Limb (tissue), 2 donors: ENCODE data around the gene CCN5.
"Not testable (repeated sequence)": the region's sequence is repeated elsewhere in the genome, so short reads cannot be mapped to it uniquely, and the experiment has no call there.

Source experiments
- DNase-seq, 2 donors: peaks; one replicate each; pipeline ENCODE4 v3.0.0-alpha.2; 2016; ENCODE audit errors: extremely low spot score in 2 of 2

Gene CCN5

GRCh38 chr20:44756011-44756688 lies 41.0 kb downstream of the CCN5 start:
- no peak for DNase-seq

GRCh38 chr20:44756956-44757355 lies 41.8 kb downstream of the CCN5 start:
- no peak for DNase-seq

GRCh38 chr20:44758247-44759101 lies 43.3 kb downstream of the CCN5 start:
- DNase-seq: no peak

- DNase-seq: no peak
Measured at GRCh38 chr20:44759595-44759994, 44.4 kb downstream of the CCN5 start.

GRCh38 chr20:44761423-44761822 lies 46.3 kb downstream of the CCN5 start:
- DNase-seq: no peak

- no peak for DNase-seq
Measured at GRCh38 chr20:44762466-44763140, 47.4 kb downstream of the CCN5 start.

- DNase-seq: not testable (repeated sequence)
Measured at GRCh38 chr20:44763798-44764197, 48.6 kb downstream of the CCN5 start.

- DNase-seq: no peak
Measured at GRCh38 chr20:44765091-44765490, 49.9 kb downstream of the CCN5 start.

GRCh38 chr20:44765701-44766347 lies 50.7 kb downstream of the CCN5 start:
- no peak for DNase-seq

- DNase-seq: no peak
Measured at GRCh38 chr20:44768256-44768655, 53.1 kb downstream of the CCN5 start.

- DNase-seq: no peak
Measured at GRCh38 chr20:44768854-44769480, 53.8 kb downstream of the CCN5 start.

- DNase-seq: no peak
Measured at GRCh38 chr20:44769481-44769863, 54.3 kb downstream of the CCN5 start.

GRCh38 chr20:44770484-44771171 lies 55.5 kb downstream of the CCN5 start:
- no peak for DNase-seq

- no peak for DNase-seq
Measured at GRCh38 chr20:44771172-44771535, 56.0 kb downstream of the CCN5 start.

- DNase-seq: no peak
Measured at GRCh38 chr20:44772636-44773035, 57.5 kb downstream of the CCN5 start.

GRCh38 chr20:44773070-44773829 lies 58.1 kb downstream of the CCN5 start:
- DNase-seq: no peak

GRCh38 chr20:44776980-44777379 lies 61.8 kb downstream of the CCN5 start:
- peak; percentile 21 to 48 for DNase-seq
